Measurements from ENCODE around the gene GCK. TPM values are rescaled to one million over a fixed set of nuclear protein-coding genes. Genes with fewer than 3 reads are reported as not detected.

Gene GCK
- total and polyA plus RNA-seq, 2 of the 13 experiments (the other 11 are each of a cell fraction or from before 2014, with no cell fraction given), result not detected

- TF ChIP-seq, protein P1, sequence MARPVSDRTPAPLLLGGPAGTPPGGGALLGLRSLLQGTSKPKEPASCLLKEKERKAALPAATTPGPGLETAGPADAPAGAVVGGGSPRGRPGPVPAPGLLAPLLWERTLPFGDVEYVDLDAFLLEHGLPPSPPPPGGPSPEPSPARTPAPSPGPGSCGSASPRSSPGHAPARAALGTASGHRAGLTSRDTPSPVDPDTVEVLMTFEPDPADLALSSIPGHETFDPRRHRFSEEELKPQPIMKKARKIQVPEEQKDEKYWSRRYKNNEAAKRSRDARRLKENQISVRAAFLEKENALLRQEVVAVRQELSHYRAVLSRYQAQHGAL (CRISPR knock-in tag; IDR thresholded peaks at IDR 0.05; ENCODE audit: not compliant biosample characterization), result no peak
- TF ChIP-seq ZNF790 (CRISPR knock-in tag; IDR thresholded peaks at IDR 0.05; ENCODE audit: borderline replicate concordance), result no peak
- peak; percentile 17; the same call in 1 of the 2 replicates for TF ChIP-seq ZNF274 (CRISPR knock-in tag; IDR thresholded peaks at IDR 0.05)
- TF ChIP-seq GPN1 (CRISPR knock-in tag; IDR thresholded peaks at IDR 0.05; ENCODE audit: borderline replicate concordance), result no peak
- no peak for TF ChIP-seq ZNF383 (CRISPR knock-in tag; IDR thresholded peaks at IDR 0.05; ENCODE audit: borderline replicate concordance)
- TF ChIP-seq ATF7-NPFF (CRISPR knock-in tag; IDR thresholded peaks at IDR 0.05; ENCODE audit: low read depth), result no peak
- TF ChIP-seq, protein P2, sequence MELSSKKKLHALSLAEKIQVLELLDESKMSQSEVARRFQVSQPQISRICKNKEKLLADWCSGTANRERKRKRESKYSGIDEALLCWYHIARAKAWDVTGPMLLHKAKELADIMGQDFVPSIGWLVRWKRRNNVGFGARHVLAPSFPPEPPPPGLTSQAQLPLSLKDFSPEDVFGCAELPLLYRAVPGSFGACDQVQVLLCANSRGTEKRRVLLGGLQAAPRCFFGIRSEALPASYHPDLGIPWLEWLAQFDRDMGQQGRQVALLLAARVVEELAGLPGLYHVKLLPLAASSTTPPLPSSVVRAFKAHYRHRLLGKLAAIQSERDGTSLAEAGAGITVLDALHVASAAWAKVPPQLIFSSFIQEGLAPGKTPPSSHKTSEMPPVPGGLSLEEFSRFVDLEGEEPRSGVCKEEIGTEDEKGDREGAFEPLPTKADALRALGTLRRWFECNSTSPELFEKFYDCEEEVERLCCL (CRISPR knock-in tag; IDR thresholded peaks at IDR 0.05; ENCODE audit: borderline replicate concordance), result 0 out of 2 replicates have a peak, but pooled peaks have one; percentile 53
Measured at GRCh38 chr7:44217852-44218402, 28.7 kb upstream of the GCK start (continued).

- no peak overlapping the region for H3K4me3 ChIP-seq (replicated peaks in 1 of 3; ENCODE audit: insufficient read depth in 1 of 3, low read depth in 2 of 3, low read length in 3 of 3)
- 39% methylated on average over 17 of the region's 19 CpGs for WGBS (ENCODE audit: low lambda C conversion rate)
- peaks cover 40% of the 10 kb centered on the region for H3K4me1 ChIP-seq (ENCODE audit: insufficient read depth, low read length)
- H4K20me1 ChIP-seq (ENCODE audit: insufficient read depth, low read length), result no peaks in the 10 kb centered on the region
- no peak overlapping the region for H3K9ac ChIP-seq (ENCODE audit: insufficient read depth, low read depth, low read length)
- intact Hi-C loops (cut with micrococcal nuclease; ENCODE audit: unreplicated experiment) (no loop called here), in situ Hi-C loops (cut with HindIII; ENCODE audit: extremely low pct_ligation_motif_present, low pct_unique_long_range_greater_than_20kb) (no loop called here)
- H3K79me2 ChIP-seq (ENCODE audit: insufficient read depth, low read length), result no peaks in the 10 kb centered on the region
- POLR2A ChIA-PET, result interaction anchor here (1.4 kb wide), 1 partner anchor 16 kb away, joined by 6 read pairs; the partner anchor contains the start of gene YKT6
- H3K27me3 ChIP-seq (ENCODE audit: control insufficient read depth in 1 of 2, insufficient read depth in 2 of 2, low read length in 2 of 2), result peaks cover 1 to 10% of the 10 kb centered on the region in 2 experiments; a peak in 2 of 5 replicates
- H3K36me3 ChIP-seq (replicated peaks in 1 of 2; ENCODE audit: control insufficient read depth in 1 of 2, insufficient read depth in 2 of 2, low read length in 2 of 2), result peaks cover 0 to 5% of the 10 kb centered on the region in 2 experiments; a peak in 1 of 5 replicates
- H3K27ac ChIP-seq (ENCODE audit: extremely low read length, insufficient read depth, low read length), result no peak overlapping the region
- CTCF ChIA-PET (ENCODE audit: low intra/inter-chr PET ratio, low total read pairs), result interaction anchor here (1.7 kb wide), 1 partner anchor 86 kb away, joined by 7 read pairs; no protein-coding TSS in a partner anchor
- peak; percentile 26 for ATAC-seq
- H3K4me2 ChIP-seq (ENCODE audit: low read depth, low read length), result peak overlapping the region; percentile 13
- peak; percentile 23; the same call in 1 of the 2 replicates for TF ChIP-seq MAX (IDR thresholded peaks at IDR 0.05)
- no peak for TF ChIP-seq FOXA1 (IDR thresholded peaks at IDR 0.05)
- 0 out of 2 replicates have a peak, but pooled peaks have one; percentile 36 for TF ChIP-seq FOXA1 (CRISPR knock-in tag; IDR thresholded peaks at IDR 0.05)
- TF ChIP-seq ZNF839 (CRISPR knock-in tag; IDR thresholded peaks at IDR 0.05; ENCODE audit: borderline replicate concordance), result no peak
- TF ChIP-seq, protein P3, sequence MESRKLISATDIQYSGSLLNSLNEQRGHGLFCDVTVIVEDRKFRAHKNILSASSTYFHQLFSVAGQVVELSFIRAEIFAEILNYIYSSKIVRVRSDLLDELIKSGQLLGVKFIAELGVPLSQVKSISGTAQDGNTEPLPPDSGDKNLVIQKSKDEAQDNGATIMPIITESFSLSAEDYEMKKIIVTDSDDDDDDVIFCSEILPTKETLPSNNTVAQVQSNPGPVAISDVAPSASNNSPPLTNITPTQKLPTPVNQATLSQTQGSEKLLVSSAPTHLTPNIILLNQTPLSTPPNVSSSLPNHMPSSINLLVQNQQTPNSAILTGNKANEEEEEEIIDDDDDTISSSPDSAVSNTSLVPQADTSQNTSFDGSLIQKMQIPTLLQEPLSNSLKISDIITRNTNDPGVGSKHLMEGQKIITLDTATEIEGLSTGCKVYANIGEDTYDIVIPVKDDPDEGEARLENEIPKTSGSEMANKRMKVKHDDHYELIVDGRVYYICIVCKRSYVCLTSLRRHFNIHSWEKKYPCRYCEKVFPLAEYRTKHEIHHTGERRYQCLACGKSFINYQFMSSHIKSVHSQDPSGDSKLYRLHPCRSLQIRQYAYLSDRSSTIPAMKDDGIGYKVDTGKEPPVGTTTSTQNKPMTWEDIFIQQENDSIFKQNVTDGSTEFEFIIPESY (CRISPR knock-in tag; IDR thresholded peaks at IDR 0.05), result peak; percentile 83
- H2AFZ ChIP-seq (ENCODE audit: low read length), result no peak overlapping the region
- FAIRE-seq, result no peak
- DNase-seq (ENCODE audit: low spot score), result no peak
- BruUV-seq (replicated peaks), result no TSS peak
- no peaks in the 10 kb centered on the region for H3K9me3 ChIP-seq (ENCODE audit: low read length)
Measured at GRCh38 chr7:44217223-44217714, 28.0 kb upstream of the GCK start.

Data from HepG2 (cell line).